C4-2B (cell line): ENCODE data around the gene KRTAP12-3.
"Not testable (repeated sequence)": the region's sequence is repeated elsewhere in the genome, so short reads cannot be mapped to it uniquely, and the experiment has no call there.

Experiments
- H3K27ac ChIP-seq: fragments of 450-650 bp; 2 replicates; pipeline ENCODE4 v1.5.1; 2017
- ZFX ChIP-seq: fragments of 450-650 bp; IDR thresholded peaks from 2 replicates; pipeline ENCODE4 v1.6.1; 2017
- TF ChIP-seq, protein P1 (sequence below): fragments of 450-650 bp; conservative IDR thresholded peaks from 2 replicates; pipeline ENCODE4 v1.5.1; 2017; ENCODE audit warnings: mild to moderate bottlenecking

KRTAP12-3 gene

DNA sequence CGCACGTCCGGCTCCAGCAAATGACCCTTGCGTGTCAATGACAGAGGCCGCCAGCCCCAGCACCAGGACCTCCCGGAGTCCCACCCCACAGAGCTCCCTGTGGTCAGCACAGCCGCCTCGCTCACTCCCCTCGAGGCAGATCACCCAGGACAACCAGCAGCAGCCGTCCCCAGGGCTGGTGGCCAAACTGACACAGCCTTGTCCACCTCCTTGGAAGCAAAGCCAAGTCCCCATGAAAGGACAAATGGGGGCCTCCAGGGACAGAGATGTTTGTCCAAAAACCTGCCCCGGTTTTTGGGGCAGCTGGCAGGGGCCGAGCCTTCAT lies 18.4 kb upstream of the KRTAP12-3 start:
- TF ChIP-seq, protein P1, sequence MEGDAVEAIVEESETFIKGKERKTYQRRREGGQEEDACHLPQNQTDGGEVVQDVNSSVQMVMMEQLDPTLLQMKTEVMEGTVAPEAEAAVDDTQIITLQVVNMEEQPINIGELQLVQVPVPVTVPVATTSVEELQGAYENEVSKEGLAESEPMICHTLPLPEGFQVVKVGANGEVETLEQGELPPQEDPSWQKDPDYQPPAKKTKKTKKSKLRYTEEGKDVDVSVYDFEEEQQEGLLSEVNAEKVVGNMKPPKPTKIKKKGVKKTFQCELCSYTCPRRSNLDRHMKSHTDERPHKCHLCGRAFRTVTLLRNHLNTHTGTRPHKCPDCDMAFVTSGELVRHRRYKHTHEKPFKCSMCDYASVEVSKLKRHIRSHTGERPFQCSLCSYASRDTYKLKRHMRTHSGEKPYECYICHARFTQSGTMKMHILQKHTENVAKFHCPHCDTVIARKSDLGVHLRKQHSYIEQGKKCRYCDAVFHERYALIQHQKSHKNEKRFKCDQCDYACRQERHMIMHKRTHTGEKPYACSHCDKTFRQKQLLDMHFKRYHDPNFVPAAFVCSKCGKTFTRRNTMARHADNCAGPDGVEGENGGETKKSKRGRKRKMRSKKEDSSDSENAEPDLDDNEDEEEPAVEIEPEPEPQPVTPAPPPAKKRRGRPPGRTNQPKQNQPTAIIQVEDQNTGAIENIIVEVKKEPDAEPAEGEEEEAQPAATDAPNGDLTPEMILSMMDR, result no peak
- TF ChIP-seq ZFX, result no peak
- no peak overlapping the region for H3K27ac ChIP-seq

DNA sequence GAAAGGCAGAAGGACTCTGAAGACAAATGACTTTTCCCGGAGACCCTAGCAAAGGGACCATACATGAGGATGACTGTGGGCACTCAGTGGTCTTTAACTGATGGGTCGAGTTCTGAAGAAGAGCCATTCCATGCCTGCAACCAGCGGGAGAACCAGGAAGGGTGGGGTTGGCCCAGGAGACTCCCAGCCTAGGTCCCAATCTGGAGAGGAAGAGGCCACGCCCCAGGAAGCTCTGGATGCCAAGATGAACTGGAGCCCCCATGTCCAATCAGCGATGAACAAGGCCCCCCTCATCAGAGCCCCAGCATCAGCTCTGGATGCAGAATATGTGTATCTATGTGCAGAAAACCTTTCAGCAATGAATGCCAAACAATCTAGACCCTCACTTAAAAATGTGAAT lies 17.0 kb upstream of the KRTAP12-3 start:
- H3K27ac ChIP-seq, result no peak overlapping the region
- TF ChIP-seq, protein P1, result no peak
- no peak for TF ChIP-seq ZFX

DNA sequence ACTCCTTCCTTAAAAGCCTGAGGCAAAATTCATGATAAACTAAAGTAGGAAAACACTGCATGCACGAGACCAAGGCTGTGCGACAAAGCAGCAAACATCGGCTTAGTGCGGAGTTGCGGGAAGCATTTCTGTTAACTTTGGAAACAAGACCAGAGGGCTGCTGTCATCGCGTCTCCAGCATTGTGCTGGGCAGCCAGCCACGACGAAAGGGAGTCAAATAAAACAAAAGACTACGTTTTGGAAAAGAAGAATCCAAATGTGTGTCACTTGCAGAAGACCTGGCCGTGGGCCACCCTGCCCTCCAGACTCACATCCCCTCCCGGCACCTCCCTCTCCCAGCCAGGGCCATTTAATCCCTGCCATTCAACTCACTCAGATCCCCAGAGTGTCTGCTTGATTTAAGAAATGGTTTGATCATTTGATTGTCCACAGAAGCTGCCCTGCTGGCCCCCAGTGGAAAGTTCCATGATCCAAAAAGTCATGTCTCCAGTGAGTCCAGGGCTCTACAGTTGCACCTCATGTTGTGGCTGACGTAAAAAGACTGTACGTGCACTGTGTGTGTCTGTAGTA lies 13.9 kb upstream of the KRTAP12-3 start:
- TF ChIP-seq ZFX, result no peak
- TF ChIP-seq, protein P1, result no peak

DNA sequence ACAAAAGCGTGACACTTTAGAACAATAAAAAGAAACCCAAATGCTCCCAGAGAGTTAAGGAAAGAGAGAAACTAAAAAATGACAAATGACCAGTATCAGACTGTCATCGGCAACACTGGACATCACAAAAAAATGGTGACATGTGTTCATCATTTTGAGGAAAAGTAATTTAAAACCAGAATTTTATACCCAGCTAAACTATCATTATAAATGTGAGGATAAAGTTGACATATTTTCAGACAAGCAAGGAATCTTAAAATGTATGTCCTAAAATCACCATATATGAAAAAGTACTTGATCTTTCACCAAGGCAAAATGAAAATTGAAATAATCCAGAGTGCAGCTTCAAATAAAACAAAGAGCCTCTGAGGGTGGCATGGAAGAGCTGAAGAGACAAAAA lies 12.9 kb upstream of the KRTAP12-3 start:
- TF ChIP-seq ZFX, result no peak
- TF ChIP-seq, protein P1, result no peak
- no peak overlapping the region for H3K27ac ChIP-seq

More for the DNA sequence above, 13.9 kb upstream of the KRTAP12-3 start:
- no peak overlapping the region for H3K27ac ChIP-seq

DNA sequence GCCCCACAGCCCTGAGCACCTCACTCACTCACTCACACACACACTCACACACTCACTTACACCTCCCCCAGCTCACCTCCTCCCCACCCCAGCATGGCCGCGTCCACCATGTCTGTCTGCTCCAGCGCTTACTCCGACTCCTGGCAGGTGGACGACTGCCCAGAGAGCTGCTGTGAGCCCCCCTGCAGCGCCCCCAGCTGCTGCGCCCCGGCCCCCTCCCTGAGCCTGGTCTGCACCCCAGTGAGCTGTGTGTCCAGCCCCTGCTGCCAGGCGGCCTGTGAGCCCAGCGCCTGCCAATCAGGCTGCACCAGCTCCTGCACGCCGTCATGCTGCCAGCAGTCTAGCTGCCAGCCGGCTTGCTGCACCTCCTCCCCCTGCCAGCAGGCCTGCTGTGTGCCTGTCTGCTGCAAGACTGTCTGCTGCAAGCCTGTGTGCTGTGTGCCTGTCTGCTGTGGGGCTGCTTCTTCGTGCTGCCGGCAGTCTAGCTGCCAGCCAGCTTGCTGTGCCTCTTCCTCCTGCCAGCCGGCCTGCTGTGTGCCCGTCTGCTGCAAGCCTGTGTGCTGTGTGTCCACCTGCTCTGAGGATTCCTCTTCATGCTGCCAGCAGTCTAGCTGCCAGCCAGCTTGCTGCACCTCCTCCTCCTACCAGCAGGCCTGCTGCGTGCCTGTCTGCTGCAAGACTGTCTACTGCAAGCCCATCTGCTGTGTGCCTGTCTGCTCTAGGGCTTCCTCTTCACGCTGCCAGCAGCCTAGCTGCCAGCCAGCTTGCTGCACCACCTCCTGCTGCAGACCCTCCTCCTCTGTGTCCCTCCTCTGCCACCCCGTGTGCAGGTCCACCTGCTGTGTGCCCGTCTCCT lies 11.1 kb upstream of the KRTAP12-3 start, which contains the start of gene KRTAP10-11:
TSS of gene KRTAP10-11 (plus strand) at position 49 of the 856 bp plus-strand sequence. CDS start at position 94, 45 bp downstream.
- not testable (repeated sequence) for H3K27ac ChIP-seq

DNA sequence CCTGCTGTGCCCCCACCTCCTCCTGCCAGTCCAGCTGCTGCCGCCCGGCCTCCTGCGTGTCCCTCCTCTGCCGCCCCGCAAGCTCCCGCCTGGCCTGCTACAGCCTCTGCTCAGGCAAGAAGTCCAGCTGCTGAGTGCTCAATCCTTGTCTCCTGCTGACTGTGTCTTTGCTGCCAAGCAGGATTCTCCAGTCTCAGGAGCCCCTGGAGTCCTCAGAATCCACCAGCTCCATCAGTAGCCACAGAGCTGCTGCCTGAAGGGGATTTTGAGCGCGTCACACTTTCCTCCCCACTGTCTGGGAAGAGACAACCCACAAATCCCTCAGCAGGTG lies 10.5 kb upstream of the KRTAP12-3 start:
- H3K27ac ChIP-seq, result no peak overlapping the region
- TF ChIP-seq, protein P1, result no peak
- no peak for TF ChIP-seq ZFX

DNA sequence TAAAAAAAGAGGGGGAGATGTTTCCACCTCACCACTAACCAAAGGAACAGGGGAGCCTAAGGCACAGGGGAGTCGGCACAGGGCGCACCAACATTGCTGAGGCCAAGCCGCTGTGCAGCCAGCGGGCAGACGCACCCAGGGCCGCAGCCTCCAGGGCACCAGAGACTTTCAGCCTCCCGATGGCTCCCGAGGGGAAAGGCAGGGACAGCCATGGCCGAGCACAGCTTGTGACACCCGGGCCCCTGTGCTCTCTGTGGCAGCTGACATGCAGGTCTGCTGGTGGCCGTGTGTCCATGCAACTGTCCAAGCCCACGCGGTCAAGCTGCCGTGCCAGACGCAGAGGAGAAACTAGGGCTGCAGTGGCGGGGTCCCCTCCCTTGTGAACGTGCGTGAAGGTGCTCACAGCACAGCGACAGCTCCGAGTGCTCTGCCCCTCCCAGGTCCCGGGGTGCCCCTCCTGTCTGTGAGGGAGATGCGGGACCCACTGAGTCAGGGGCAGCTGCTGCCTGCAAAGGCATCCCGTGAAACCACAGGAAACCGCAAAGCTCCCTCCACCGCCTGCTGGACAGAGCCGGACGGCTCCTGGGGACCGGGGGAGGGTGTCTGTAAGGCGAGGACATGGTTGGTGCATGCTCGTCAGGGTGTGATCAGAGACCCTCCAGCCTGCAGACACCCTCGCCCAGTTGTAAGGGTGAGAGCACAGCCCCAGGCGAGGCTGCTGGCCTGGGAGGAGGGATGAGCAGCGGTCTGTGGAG lies 9.0 kb upstream of the KRTAP12-3 start:
- no peak overlapping the region for H3K27ac ChIP-seq
- TF ChIP-seq, protein P1, result no peak
- no peak for TF ChIP-seq ZFX
